T-helper 2 cell treated with Interferon-gamma antibody and Interleukin-4, amounts not matched to agents 5 μg/mL and 100 μg/mL, for 36 hours (primary cell): ENCODE measurements around the gene STK35.

Source experiments
- DNase-seq: peaks from one replicate; pipeline ENCODE4 v3.0.0; 2021; ENCODE audit warnings: low spot score
- H3K27ac Mint-ChIP-seq: one replicate; pipeline ENCODE4 v1.8.0; 2021; ENCODE audit warnings: mild to moderate bottlenecking, mixed read lengths
- H3K27me3 Mint-ChIP-seq: one replicate; pipeline ENCODE4 v1.8.0; 2021; ENCODE audit warnings: low read depth, mixed read lengths
- H3K36me3 Mint-ChIP-seq: one replicate; pipeline ENCODE4 v1.8.0; 2021; ENCODE audit warnings: low read depth, mixed read lengths
- H3K4me1 Mint-ChIP-seq: one replicate; pipeline ENCODE4 v1.8.0; 2021; ENCODE audit warnings: low read depth, mixed read lengths
- H3K4me3 Mint-ChIP-seq: one replicate; pipeline ENCODE4 v1.8.0; 2022; ENCODE audit warnings: mild to moderate bottlenecking, moderate library complexity, mixed read lengths
- H3K9me3 Mint-ChIP-seq: one replicate; pipeline ENCODE4 v1.8.0; 2021; ENCODE audit warnings: mixed read lengths

Gene STK35

DNA sequence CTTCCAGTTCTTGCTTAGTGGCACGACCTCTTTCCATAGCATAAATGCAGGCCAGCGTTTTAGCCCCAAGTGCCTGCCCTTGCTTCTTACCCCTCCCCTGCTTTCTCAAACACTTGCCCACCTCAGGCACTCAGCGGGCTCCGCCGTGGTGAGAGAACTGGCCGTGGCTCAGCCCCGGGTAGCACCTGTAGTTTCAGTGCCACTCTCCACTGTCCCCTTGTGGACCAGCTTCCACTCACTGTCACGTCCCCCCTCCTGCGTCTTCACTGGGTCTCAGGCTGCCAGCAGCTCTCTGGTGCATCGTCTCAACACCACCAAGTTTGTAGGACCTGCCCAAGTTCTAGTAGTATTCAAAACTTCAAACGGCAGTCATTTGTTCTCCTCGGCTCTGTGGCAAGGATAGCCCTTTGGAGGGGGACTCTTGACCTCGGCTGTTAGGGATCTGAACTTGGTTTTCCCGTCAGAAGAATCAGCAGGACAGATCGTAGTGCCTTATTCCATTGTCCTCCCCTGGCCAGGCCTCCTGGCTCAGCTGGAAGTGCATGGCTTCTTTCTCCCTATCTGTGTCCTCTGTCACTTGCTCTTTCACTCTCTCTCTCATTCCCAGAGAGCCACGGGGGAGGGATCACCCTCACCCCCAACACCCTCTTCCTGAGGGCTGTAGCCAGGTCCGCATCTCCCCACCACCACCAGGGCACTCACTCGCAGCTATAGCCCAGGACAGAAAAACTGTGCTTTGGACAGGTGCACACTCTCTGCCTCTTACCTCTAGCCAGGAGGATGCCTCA lies 44.6 kb downstream of the STK35 start:
- Mint-ChIP-seq H3K4me1 (peaks cover 3% of the 10 kb centered on the region), H3K9me3 (no peaks in the 10 kb centered on the region), H3K4me3 (no peak overlapping the region), H3K27me3 (no peaks in the 10 kb centered on the region), H3K27ac (no peak overlapping the region), H3K36me3 (peaks cover 1% of the 10 kb centered on the region)
- no peak for DNase-seq

DNA sequence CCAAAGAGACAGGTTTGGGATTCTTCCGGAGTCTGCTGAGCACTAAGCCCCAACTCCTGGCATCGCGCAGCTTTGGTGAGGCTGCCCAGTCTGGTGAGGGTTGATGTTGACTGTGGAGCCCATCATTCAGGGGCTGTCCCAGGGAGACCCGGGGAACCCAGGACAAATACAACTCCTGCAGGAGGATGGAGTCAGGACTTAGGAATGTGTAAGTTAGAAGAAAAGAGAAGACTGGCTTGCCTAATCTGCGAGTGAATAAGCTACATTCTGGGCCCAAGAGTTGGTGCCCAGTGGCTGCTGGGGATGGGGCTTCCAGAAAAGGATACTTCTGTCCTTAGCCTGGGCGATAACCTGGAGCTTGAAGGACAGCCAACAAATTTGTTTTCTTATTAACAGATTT lies 47.9 kb downstream of the STK35 start:
- Mint-ChIP-seq H3K9me3 (no peaks in the 10 kb centered on the region), H3K36me3 (no peaks in the 10 kb centered on the region), H3K27me3 (no peaks in the 10 kb centered on the region), H3K27ac (no peak overlapping the region), H3K4me1 (no peaks in the 10 kb centered on the region), H3K4me3 (no peak overlapping the region)
- no peak for DNase-seq

GRCh38 chr20:2150660-2151059 lies 49.0 kb downstream of the STK35 start:
- DNase-seq = no peak
- Mint-ChIP-seq H3K27me3 (no peaks in the 10 kb centered on the region), H3K4me3 (no peak overlapping the region), H3K9me3 (no peaks in the 10 kb centered on the region), H3K4me1 (no peaks in the 10 kb centered on the region), H3K27ac (no peak overlapping the region), H3K36me3 (no peaks in the 10 kb centered on the region)

- H3K27ac Mint-ChIP-seq = no peak overlapping the region
- no peaks in the 10 kb centered on the region for H3K9me3 Mint-ChIP-seq
- H3K4me1 Mint-ChIP-seq = no peaks in the 10 kb centered on the region
- no peak overlapping the region for H3K4me3 Mint-ChIP-seq
- H3K27me3 Mint-ChIP-seq = no peaks in the 10 kb centered on the region
- no peak for DNase-seq
- no peaks in the 10 kb centered on the region for H3K36me3 Mint-ChIP-seq
Observed at GRCh38 chr20:2151858-2152281, 50.2 kb downstream of the STK35 start.

GRCh38 chr20:2152317-2152716 lies 50.7 kb downstream of the STK35 start:
- DNase-seq = no peak
- no peak overlapping the region for H3K27ac Mint-ChIP-seq

GRCh38 chr20:2153326-2153725 lies 51.7 kb downstream of the STK35 start:
- Mint-ChIP-seq H3K36me3 (no peaks in the 10 kb centered on the region), H3K4me1 (no peaks in the 10 kb centered on the region), H3K27ac (no peak overlapping the region), H3K27me3 (no peaks in the 10 kb centered on the region), H3K4me3 (no peak overlapping the region), H3K9me3 (no peaks in the 10 kb centered on the region)
- no peak for DNase-seq

More at GRCh38 chr20:2152317-2152716, 50.7 kb downstream of the STK35 start:
- Mint-ChIP-seq H3K4me3 (no peak overlapping the region), H3K9me3 (no peaks in the 10 kb centered on the region), H3K27me3 (no peaks in the 10 kb centered on the region), H3K4me1 (no peaks in the 10 kb centered on the region), H3K36me3 (no peaks in the 10 kb centered on the region)

GRCh38 chr20:2156224-2156623 lies 54.6 kb downstream of the STK35 start:
- Mint-ChIP-seq H3K4me3 (no peak overlapping the region), H3K27me3 (no peaks in the 10 kb centered on the region), H3K27ac (no peak overlapping the region), H3K4me1 (no peaks in the 10 kb centered on the region), H3K36me3 (no peaks in the 10 kb centered on the region), H3K9me3 (no peaks in the 10 kb centered on the region)
- DNase-seq = no peak

GRCh38 chr20:2156666-2157624 lies 55.3 kb downstream of the STK35 start:
- Mint-ChIP-seq H3K36me3 (no peaks in the 10 kb centered on the region), H3K4me3 (no peak overlapping the region), H3K27me3 (no peaks in the 10 kb centered on the region), H3K27ac (no peak overlapping the region), H3K4me1 (no peaks in the 10 kb centered on the region), H3K9me3 (no peaks in the 10 kb centered on the region)
- no peak for DNase-seq

DNA sequence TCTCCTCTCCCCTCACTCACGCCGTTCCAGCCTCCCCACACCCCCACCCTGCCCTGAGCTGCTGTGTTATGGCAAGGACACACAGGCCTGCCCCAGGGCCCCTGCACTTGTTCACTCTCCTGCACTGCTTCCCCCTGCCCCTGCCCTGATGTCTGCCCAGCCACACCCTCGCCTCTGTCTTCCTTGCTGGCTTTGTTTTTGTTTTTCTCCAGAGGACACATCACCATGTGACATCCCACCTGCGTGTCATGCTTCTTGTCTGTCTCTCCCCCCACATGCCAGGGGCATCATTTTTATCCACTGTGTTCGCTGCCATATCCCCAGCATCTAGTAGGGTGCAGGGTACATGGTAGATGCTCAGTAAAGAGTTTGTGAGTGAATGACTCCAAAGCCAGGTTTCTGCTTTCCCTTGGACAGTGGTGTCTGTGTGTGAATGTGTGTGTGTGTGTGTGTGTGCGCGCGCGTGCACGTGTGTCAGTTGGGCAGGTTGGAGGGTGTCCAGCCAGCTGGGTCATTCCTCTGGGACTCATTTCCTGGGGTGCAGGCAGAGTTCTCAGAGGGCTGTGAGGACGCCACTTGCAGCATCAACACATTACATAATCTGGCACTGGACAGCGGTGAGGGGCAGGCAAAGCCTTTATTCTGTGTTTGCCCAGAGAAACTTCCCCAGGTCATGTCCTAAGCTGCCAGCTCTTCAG lies 60.6 kb downstream of the STK35 start:
- DNase-seq = no peak
- Mint-ChIP-seq H3K4me1 (no peaks in the 10 kb centered on the region), H3K9me3 (no peaks in the 10 kb centered on the region), H3K27ac (no peak overlapping the region), H3K27me3 (no peaks in the 10 kb centered on the region), H3K4me3 (no peak overlapping the region), H3K36me3 (no peaks in the 10 kb centered on the region)

DNA sequence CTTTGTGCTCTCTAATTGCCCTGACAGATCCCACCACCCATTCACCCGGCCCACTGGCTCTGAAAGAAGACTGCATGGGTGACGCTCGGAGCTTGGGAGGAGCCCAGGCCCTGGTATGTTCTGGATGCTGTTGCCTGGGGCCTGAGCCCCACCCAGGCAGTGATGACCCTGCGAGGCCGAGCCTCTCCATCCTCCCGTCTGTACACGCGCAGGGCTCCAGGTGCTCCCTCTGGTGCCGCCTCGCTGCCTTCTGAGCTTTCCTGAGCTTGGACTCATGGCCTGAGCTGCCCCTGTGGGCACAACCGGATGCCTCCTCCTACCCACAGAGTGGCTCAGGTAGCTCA lies 61.2 kb downstream of the STK35 start:
- Mint-ChIP-seq H3K36me3 (no peaks in the 10 kb centered on the region), H3K27me3 (no peaks in the 10 kb centered on the region), H3K4me1 (no peaks in the 10 kb centered on the region), H3K4me3 (no peak overlapping the region), H3K27ac (no peak overlapping the region), H3K9me3 (no peaks in the 10 kb centered on the region)
- DNase-seq = no peak

DNA sequence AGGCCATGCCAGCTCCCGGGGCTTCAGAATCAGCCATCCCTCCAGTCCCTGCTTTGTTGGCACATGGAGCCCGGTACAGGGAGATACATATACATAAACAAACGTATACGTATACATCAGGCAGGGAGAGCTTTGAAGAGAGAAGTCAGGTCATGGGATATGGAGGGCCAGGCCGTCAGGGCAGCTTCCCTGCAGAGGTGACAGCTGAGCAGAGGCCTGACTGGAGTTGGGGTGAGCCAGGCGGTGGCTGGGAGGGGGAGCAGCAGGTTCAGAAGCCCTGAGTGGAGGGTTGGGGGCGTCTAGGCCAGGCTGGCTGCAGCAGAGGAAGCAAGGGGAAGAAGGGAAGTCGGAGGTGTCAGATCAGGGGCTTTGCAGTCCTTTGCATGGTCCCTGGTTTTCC lies 61.7 kb downstream of the STK35 start:
- H3K4me3 Mint-ChIP-seq = no peak overlapping the region
- no peaks in the 10 kb centered on the region for H3K27me3 Mint-ChIP-seq
- no peak for DNase-seq
- H3K36me3 Mint-ChIP-seq = no peaks in the 10 kb centered on the region
- no peak overlapping the region for H3K27ac Mint-ChIP-seq
- H3K9me3 Mint-ChIP-seq = no peaks in the 10 kb centered on the region
- H3K4me1 Mint-ChIP-seq = no peaks in the 10 kb centered on the region

DNA sequence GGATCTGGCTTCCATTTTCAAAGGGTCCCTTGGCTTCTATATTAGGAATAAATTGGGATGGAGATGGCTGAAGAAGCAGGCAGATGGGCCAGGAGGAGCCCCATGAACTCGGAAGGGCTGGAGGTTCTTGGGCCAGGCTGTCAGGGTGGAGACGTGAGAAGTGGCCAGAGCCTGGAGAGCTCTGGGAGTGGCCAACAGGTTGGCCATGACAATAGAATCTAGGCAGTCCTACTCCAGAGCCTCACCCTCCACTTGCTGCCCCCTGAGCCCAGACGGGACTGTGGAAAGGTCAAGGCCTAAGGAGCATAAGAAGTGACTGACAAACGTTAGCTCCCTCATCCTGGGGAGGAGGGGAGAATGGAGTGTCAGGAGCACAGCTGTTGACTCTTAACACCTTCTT lies 62.1 kb downstream of the STK35 start:
- Mint-ChIP-seq H3K4me3 (no peak overlapping the region), H3K27ac (no peak overlapping the region), H3K9me3 (no peaks in the 10 kb centered on the region), H3K27me3 (no peaks in the 10 kb centered on the region), H3K4me1 (no peaks in the 10 kb centered on the region), H3K36me3 (no peaks in the 10 kb centered on the region)
- DNase-seq = no peak

DNA sequence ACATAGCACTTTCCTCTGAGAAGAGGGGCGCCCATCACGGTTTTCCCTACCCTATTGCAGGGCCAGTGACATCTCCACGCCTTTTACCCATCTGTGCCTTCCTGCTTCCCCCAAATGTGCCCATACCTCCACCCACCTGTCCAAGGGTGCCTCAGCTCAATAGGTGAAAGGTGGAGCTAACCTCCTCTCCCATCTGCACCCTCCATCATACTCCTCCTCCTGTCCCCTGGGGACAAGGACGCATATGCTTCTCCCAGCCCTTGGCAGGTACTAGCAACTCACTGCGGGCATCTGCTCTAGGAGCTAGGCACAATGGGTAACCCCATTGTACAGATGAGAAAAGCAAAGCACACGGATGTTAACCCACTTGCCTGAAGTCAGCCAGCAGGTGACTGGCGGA lies 62.8 kb downstream of the STK35 start:
- H3K36me3 Mint-ChIP-seq = no peaks in the 10 kb centered on the region
- no peaks in the 10 kb centered on the region for H3K9me3 Mint-ChIP-seq
- no peak overlapping the region for H3K27ac Mint-ChIP-seq
- DNase-seq = no peak
- no peaks in the 10 kb centered on the region for H3K4me1 Mint-ChIP-seq
- no peak overlapping the region for H3K4me3 Mint-ChIP-seq
- no peaks in the 10 kb centered on the region for H3K27me3 Mint-ChIP-seq

- Mint-ChIP-seq H3K9me3 (no peaks in the 10 kb centered on the region), H3K27ac (no peak overlapping the region), H3K36me3 (no peaks in the 10 kb centered on the region), H3K4me3 (no peak overlapping the region), H3K4me1 (no peaks in the 10 kb centered on the region), H3K27me3 (no peaks in the 10 kb centered on the region)
- DNase-seq = no peak
Observed at GRCh38 chr20:2164966-2165365, 63.3 kb downstream of the STK35 start.
